HFF-Myc (cell line): ENCODE data around the gene F8.

Experiments
- DNase-seq: peaks from one replicate; pipeline ENCODE4 v3.0.0-alpha.2; 2011; ENCODE audit warnings: low read depth; ENCODE audit errors: extremely low read depth
- H3K4me3 ChIP-seq: replicated peaks from 2 replicates; pipeline ENCODE4 v1.5.1; 2011; ENCODE audit warnings: low read depth, mild to moderate bottlenecking, control low read depth, low read length
- CTCF ChIP-seq: IDR thresholded peaks from 2 replicates; pipeline ENCODE4 v1.5.1; 2012; ENCODE audit warnings: mild to moderate bottlenecking, low read depth, low read length, control low read depth; ENCODE audit errors: missing control alignments

F8 gene

GRCh38 chrX:155022585-155022984 is at the start of gene F8:
Gene F8, minus strand, starts transcription at chrX:155022723. Its CDS starts 171 bp downstream, at chrX:155022552.
- DNase-seq = no peak
- no peak for TF ChIP-seq CTCF

GRCh38 chrX:155071694-155072280 is 49.3 kb upstream of the F8 start:
- no peak for TF ChIP-seq CTCF
- peak overlapping the region; percentile 75 for H3K4me3 ChIP-seq
- no peak for DNase-seq

More at GRCh38 chrX:155022585-155022984, at the start of gene F8:
- no peak within 1 kb of the TSS for H3K4me3 ChIP-seq

- TF ChIP-seq CTCF = no peak
- H3K4me3 ChIP-seq = peak within 1 kb of the TSS; percentile 75
- peak; percentile 22 for DNase-seq
Observed at GRCh38 chrX:155070975-155071693, 48.6 kb upstream of the F8 start, which contains the start of the genes BRCC3, CMC4 and MTCP1. Gene BRCC3, plus strand, starts transcription at chrX:155071508. Its CDS starts 20 bp downstream, at chrX:155071528. Gene CMC4, minus strand, starts transcription at chrX:155071136. Its CDS starts 7,113 bp downstream, at chrX:155064023. Gene MTCP1, minus strand, starts transcription at chrX:155071136. Its CDS starts 5,126 bp downstream, at chrX:155066010.

- DNase-seq = no peak
- TF ChIP-seq CTCF = no peak
- peak overlapping the region; percentile 60 for H3K4me3 ChIP-seq
Observed at GRCh38 chrX:155070663-155070974, 48.1 kb upstream of the F8 start.

GRCh38 chrX:155070038-155070437 is 47.5 kb upstream of the F8 start:
- peak overlapping the region; percentile 60 for H3K4me3 ChIP-seq
- no peak for DNase-seq
- TF ChIP-seq CTCF = no peak

GRCh38 chrX:155069414-155069813 is 46.9 kb upstream of the F8 start:
- no peak for DNase-seq
- no peak for TF ChIP-seq CTCF
- peak overlapping the region; percentile 60 for H3K4me3 ChIP-seq

- DNase-seq = peak; percentile 32
- no peak overlapping the region for H3K4me3 ChIP-seq
- no peak for TF ChIP-seq CTCF
Observed at GRCh38 chrX:155068165-155068564, 45.6 kb upstream of the F8 start.
